Epidermal melanocyte (primary cell): ENCODE data around the gene MAP3K5.
A peak's percentile ranks its signal among the peaks of the same experiment; 100 is the strongest.

ENCODE experiments used
- DNase-seq: peaks from one replicate; pipeline ENCODE4 v3.0.0; 2011; ENCODE audit warnings: low spot score; ENCODE audit not compliant: insufficient read length

MAP3K5 gene

GRCh38 chr6:136547336-136547735 is 244.9 kb downstream of the MAP3K5 start:
- no peak for DNase-seq

- no peak for DNase-seq
Observed at GRCh38 chr6:136546331-136546730, 245.9 kb downstream of the MAP3K5 start.

GRCh38 chr6:136544326-136544725 is 248.0 kb downstream of the MAP3K5 start:
- DNase-seq, result no peak

- DNase-seq, result no peak
Observed at GRCh38 chr6:136541395-136541794, 250.9 kb downstream of the MAP3K5 start.

GRCh38 chr6:136539967-136540652 is 252.2 kb downstream of the MAP3K5 start:
- no peak for DNase-seq

GRCh38 chr6:136538836-136539235 is 253.4 kb downstream of the MAP3K5 start:
- DNase-seq, result no peak

- DNase-seq, result no peak
Observed at GRCh38 chr6:136535880-136536650, 256.2 kb downstream of the MAP3K5 start.

GRCh38 chr6:136535017-136535765 is 257.1 kb downstream of the MAP3K5 start:
- DNase-seq, result no peak

- DNase-seq, result no peak
Observed at GRCh38 chr6:136534268-136534667, 258.0 kb downstream of the MAP3K5 start.

GRCh38 chr6:136533487-136533886 is 258.8 kb downstream of the MAP3K5 start:
- DNase-seq, result no peak

GRCh38 chr6:136532030-136532429 is 260.2 kb downstream of the MAP3K5 start:
- no peak for DNase-seq

GRCh38 chr6:136529710-136530109 is 262.6 kb downstream of the MAP3K5 start:
- no peak for DNase-seq

- DNase-seq, result no peak
Observed at GRCh38 chr6:136528477-136528876, 263.8 kb downstream of the MAP3K5 start.

- no peak for DNase-seq
Observed at GRCh38 chr6:136527831-136528230, 264.4 kb downstream of the MAP3K5 start.

- DNase-seq, result no peak
Observed at GRCh38 chr6:136526937-136527336, 265.3 kb downstream of the MAP3K5 start.

GRCh38 chr6:136526196-136526930 is 265.9 kb downstream of the MAP3K5 start:
- DNase-seq, result peak; percentile 45

- no peak for DNase-seq
Observed at GRCh38 chr6:136525586-136526195, 266.6 kb downstream of the MAP3K5 start.

- DNase-seq, result no peak
Observed at GRCh38 chr6:136524936-136525413, 267.3 kb downstream of the MAP3K5 start.

- DNase-seq, result no peak
Observed at GRCh38 chr6:136524339-136524935, 267.8 kb downstream of the MAP3K5 start.

- no peak for DNase-seq
Observed at GRCh38 chr6:136523196-136523595, 269.1 kb downstream of the MAP3K5 start.
